ENCODE measurements around the gene AARSD1.

- TF ChIP-seq NANOG (IDR thresholded peaks at IDR 0.05; ENCODE audit: borderline replicate concordance) (0 out of 2 replicates have a peak, but pooled peaks have one; percentile 7), CTCF (conservative IDR thresholded peaks at IDR 0.05; ENCODE audit: low read depth in 2 of 2) (no peak)
These were observed 43.3 kb downstream of the AARSD1 start for GRCh38 chr17:42920922-42921321.

Measured in GM23338 (cell line).